GM12878 (cell line): ENCODE results near the gene MTHFS. TPM values are rescaled to one million over a fixed set of nuclear protein-coding genes. Genes with fewer than 3 reads are reported as not detected.

ENCODE experiments used
- ATAC-seq: fragments of 200-7000 bp; cut with Tn5 transposase; 3 replicates; pipeline ENCODE4 v1.9.1; 2020; ENCODE audit warnings: mild to moderate bottlenecking, moderate library complexity
- BruUV-seq: library from RNA; stranded (reverse); fragments of 400-500 nt; replicated peaks from 2 replicates; lab custom pipeline; 2021; lab: Mats Ljungman, UMichigan
- CTCF ChIA-PET: fragments of 300-600 bp; sonication (Branson Sonifier 250); formaldehyde crosslinking; extraction: SDS; loops from one replicate; lab custom pipeline; 2021; ENCODE audit warnings: inconsistent platforms; lab: Yijun Ruan, JAX
- POLR2A ChIA-PET: fragments of 350-600 bp; formaldehyde crosslinking; extraction: SDS; loops from one replicate; lab custom pipeline; 2021; ENCODE audit warnings: inconsistent platforms; lab: Charles Lee
- RAD21 ChIA-PET: fragments of 300-600 bp; sonication (Branson Sonifier 250); formaldehyde crosslinking; loops from one replicate; lab custom pipeline; 2023; ENCODE audit warnings: antibody characterized with exemption; ENCODE audit not compliant: unreplicated experiment; lab: Charles Lee
- SMC1A ChIA-PET: fragments of 300-600 bp; sonication (Branson Sonifier 250); formaldehyde crosslinking; loops from one replicate; lab custom pipeline; 2023; ENCODE audit not compliant: unreplicated experiment, uncharacterized antibody; lab: Charles Lee
- DNase-seq: peaks from one replicate; pipeline ENCODE4 v3.0.0-alpha.2; 2011; ENCODE audit warnings: low read depth, low spot score
- FAIRE-seq: peaks from 3 replicates; lab custom pipeline; 2011; peaks lifted over from hg19 to GRCh38; lab: Jason Lieb, UNC
- H2AFZ ChIP-seq: 2 replicates; pipeline ENCODE4 v1.6.0; 2011; ENCODE audit warnings: low read depth, low read length, control low read depth; ENCODE audit not compliant: control insufficient read depth
- H3K27ac ChIP-seq: 2 replicates; pipeline ENCODE4 v1.5.1; 2011; ENCODE audit warnings: control low read depth; ENCODE audit not compliant: control insufficient read depth, insufficient read depth
- H3K27me3 ChIP-seq, 2 experiments: replicated peaks in 1 of 2; 2 replicates each; pipeline versions ENCODE4 v1.6.0 to v1.6.1; 2011; ENCODE audit warnings: low read length in 1 of 2; ENCODE audit not compliant: control insufficient read depth in 2 of 2, insufficient read depth in 2 of 2
- H3K36me3 ChIP-seq, 2 experiments: 2 replicates each; pipeline ENCODE4 v1.5.1; 2011; ENCODE audit warnings: low read length in 1 of 2; ENCODE audit not compliant: control insufficient read depth in 2 of 2, insufficient read depth in 2 of 2
- H3K4me1 ChIP-seq: 2 replicates; pipeline ENCODE4 v1.6.1; 2011; ENCODE audit warnings: mild to moderate bottlenecking, low read length, moderate library complexity, mixed read lengths; ENCODE audit not compliant: control insufficient read depth, insufficient read depth
- H3K4me2 ChIP-seq: 2 replicates; pipeline ENCODE4 v1.6.0; 2011; ENCODE audit warnings: control low read depth; ENCODE audit not compliant: control insufficient read depth, insufficient read depth
- H3K4me3 ChIP-seq: fragments of 200-600 bp; sonication (generic); 2 replicates; pipeline ENCODE4 v1.5.1; 2016
- H3K79me2 ChIP-seq: 2 replicates; pipeline ENCODE4 v1.6.0; 2011; ENCODE audit warnings: low read length; ENCODE audit not compliant: control insufficient read depth, insufficient read depth
- H3K9ac ChIP-seq: 2 replicates; pipeline ENCODE4 v1.8.0; 2011; ENCODE audit warnings: low read length, control low read depth, mixed read lengths; ENCODE audit not compliant: control insufficient read depth, insufficient read depth
- H3K9me3 ChIP-seq: replicated peaks from 3 replicates; pipeline ENCODE4 v1.5.1; 2011; ENCODE audit warnings: mild to moderate bottlenecking, low read length; ENCODE audit not compliant: control insufficient read depth, insufficient read depth
- H4K20me1 ChIP-seq: 2 replicates; pipeline ENCODE4 v1.6.0; 2011; ENCODE audit not compliant: control insufficient read depth, insufficient read depth
- ATF2 ChIP-seq: IDR thresholded peaks from 2 replicates; pipeline ENCODE4 v1.6.1; 2012; ENCODE audit warnings: low read length, inconsistent platforms
- BCL11A ChIP-seq: IDR thresholded peaks from 2 replicates; pipeline ENCODE4 v1.6.1; 2011; ENCODE audit warnings: low read depth, low read length
- BRCA1 ChIP-seq: IDR thresholded peaks from 2 replicates; pipeline ENCODE4 v1.6.1; 2011; ENCODE audit warnings: low read depth, low read length, improper control_type of control experiment
- CBFB ChIP-seq: IDR thresholded peaks from 2 replicates; pipeline ENCODE4 v1.6.1; 2016; ENCODE audit warnings: antibody characterized with exemption, low read depth
- E2F4 ChIP-seq: IDR thresholded peaks from 2 replicates; pipeline ENCODE4 v1.6.1; 2012; ENCODE audit warnings: low read depth, low read length, improper control_type of control experiment
- NRF1 ChIP-seq: conservative IDR thresholded peaks from 2 replicates; pipeline ENCODE4 v1.6.1; 2011; ENCODE audit warnings: mild to moderate bottlenecking, low read depth, low read length, improper control_type of control experiment
- PAX8 ChIP-seq: fragments of 450-650 bp; IDR thresholded peaks from 2 replicates; pipeline ENCODE4 v1.6.1; 2017; ENCODE audit warnings: mild to moderate bottlenecking, moderate library complexity
- POLR2A ChIP-seq: IDR thresholded peaks from 2 replicates; pipeline ENCODE4 v1.6.1; 2011; ENCODE audit warnings: low read depth, mild to moderate bottlenecking, low read length
- POU2F2 ChIP-seq: IDR thresholded peaks from 3 replicates; pipeline ENCODE4 v1.6.1; 2011; ENCODE audit warnings: low read depth, mild to moderate bottlenecking, low read length, borderline replicate concordance
- RAD51 ChIP-seq: fragments of 450-650 bp; IDR thresholded peaks from 2 replicates; pipeline ENCODE4 v1.6.1; 2016; ENCODE audit warnings: moderate library complexity, mild to moderate bottlenecking, inconsistent platforms
- RB1 ChIP-seq: fragments of 450-650 bp; formaldehyde crosslinking; IDR thresholded peaks from 2 replicates; pipeline ENCODE4 v1.6.1; 2017; ENCODE audit warnings: mild to moderate bottlenecking, borderline replicate concordance
- SP1 ChIP-seq: IDR thresholded peaks from one replicate; pipeline ENCODE4 v1.6.1; 2011; ENCODE audit warnings: low read depth, low read length
- SREBF2 ChIP-seq: IDR thresholded peaks from 2 replicates; pipeline ENCODE4 v1.6.1; 2012; ENCODE audit warnings: mild to moderate bottlenecking, low read length
- TCF7 ChIP-seq: IDR thresholded peaks from 2 replicates; pipeline ENCODE4 v1.6.1; 2014; ENCODE audit warnings: antibody characterized with exemption, borderline replicate concordance
- USF1 ChIP-seq: IDR thresholded peaks from 2 replicates; pipeline ENCODE4 v1.6.1; 2011; ENCODE audit warnings: borderline replicate concordance, low read depth, mild to moderate bottlenecking, moderate library complexity, mixed read lengths, low read length; ENCODE audit not compliant: insufficient read depth; ENCODE audit errors: extremely low read length
- YBX1 ChIP-seq: fragments of 450-650 bp; IDR thresholded peaks from 2 replicates; pipeline ENCODE4 v1.6.1; 2016; ENCODE audit warnings: antibody characterized with exemption
- ZBED1 ChIP-seq: IDR thresholded peaks from 2 replicates; pipeline ENCODE4 v1.6.1; 2016; ENCODE audit warnings: borderline replicate concordance
- ZZZ3 ChIP-seq: IDR thresholded peaks from 2 replicates; pipeline ENCODE4 v1.6.1; 2011; ENCODE audit warnings: low read depth; ENCODE audit not compliant: control insufficient read depth, insufficient read length
- WGBS: methylation state at CpG from one replicate; pipeline ENCODE4 v1.1.6; 2016; ENCODE audit warnings: low lambda C conversion rate; ENCODE audit not compliant: insufficient replicate concordance, insufficient coverage; ENCODE audit errors: missing lambda C conversion rate; 5-methylcytosine and 5-hydroxymethylcytosine counted together
- in situ Hi-C: fragments of 300-500 bp; cut with MboI; formaldehyde crosslinking; loops from 9 replicates; pipeline ENCODE4 v1.14.3; 2018; ENCODE audit warnings: mixed read lengths
- intact Hi-C: fragments of 100-400 bp; cut with micrococcal nuclease; formaldehyde crosslinking; loops from one replicate; pipeline ENCODE4 v1.14.2; 2022; ENCODE audit not compliant: unreplicated experiment
- polyA plus RNA-seq, 11 experiments: library from polyadenylated mRNA; depleted of rRNA in 4 of 11; unstranded in 6 of 11; stranded (reverse) in 5 of 11; fragments of >200 nt; fragmentation: Nextera tagmentation in 4 of 11; fragmentation: Illumina TruSeq in 1 of 11; extraction: Ambion mirVana in 4 of 11; extraction: Trizol in 1 of 11; gene quantifications; 1 replicate in 1 of 11; 2 replicates in 10 of 11; pipeline versions ENCODE4 v1.2.1 to v1.2.3, GENCODE V29; 2011 to 2016; ENCODE audit warnings: inconsistent platforms in 2 of 11, missing spikeins in 2 of 11, low read depth in 1 of 11
- total RNA-seq, 4 experiments: library from RNA; depleted of rRNA in 3 of 4; stranded (reverse); fragments of >200 nt in 3 of 4; fragmentation: Illumina TruSeq in 1 of 4; extraction: Trizol in 1 of 4; gene quantifications; 2 replicates each; pipeline versions ENCODE4 v1.2.1 to v1.2.3, GENCODE V29; 2013 to 2021
- TF ChIP-seq, protein P1 (sequence below): IDR thresholded peaks from 2 replicates; pipeline ENCODE4 v1.6.1; 2012; ENCODE audit warnings: low read depth, low read length, improper control_type of control experiment

MTHFS gene
- total and polyA plus RNA-seq, 10 of the 15 experiments (the other 5 are each of a cell fraction or from before 2014, with no cell fraction given) = 14.0 to 81.9 (median 31.8) TPM

DNA sequence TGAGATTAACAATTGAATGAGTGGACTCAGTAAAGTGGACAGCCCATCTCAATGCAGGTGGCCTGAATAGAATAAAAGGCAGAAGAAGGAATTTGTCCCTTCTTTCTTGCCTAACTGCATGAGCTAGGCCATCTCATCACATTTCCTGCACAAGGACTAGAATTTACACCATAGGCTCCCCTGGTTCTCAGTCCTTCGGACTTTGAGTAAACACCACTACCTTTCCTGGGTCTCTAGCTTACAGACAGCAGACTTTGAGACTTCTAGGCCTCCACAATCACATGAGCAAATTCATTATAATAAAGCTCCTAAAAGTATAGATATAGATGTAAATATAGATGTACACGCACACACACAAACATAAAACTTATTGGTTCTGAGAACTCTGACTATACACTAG lies 28.3 kb downstream of the MTHFS start (continued):
- TF ChIP-seq YBX1 = no peak
- TF ChIP-seq, all 136 proteins: peak for 0

- no peak overlapping the region for H3K4me2 ChIP-seq
- BruUV-seq = no TSS peak
- POLR2A ChIA-PET = interaction anchor here (0.5 to 0.6 kb wide), 2 partner anchors 78 to 146 kb away, joined by 3 read pairs; no protein-coding TSS in a partner anchor
- H3K27me3 ChIP-seq = no peaks in the 10 kb centered on the region
- H3K9me3 ChIP-seq = no peaks in the 10 kb centered on the region
- in situ Hi-C loops = no loop called here
- SMC1A ChIA-PET = interaction anchor here (1.6 kb wide), 1 partner anchor 27 kb away, joined by 4 read pairs; no protein-coding TSS in a partner anchor
- no peak for TF ChIP-seq POU2F2
- no peak for TF ChIP-seq ZBED1
- no peak for TF ChIP-seq TCF7
- no peak for TF ChIP-seq CBFB
- TF ChIP-seq ATF2 = no peak
- TF ChIP-seq, protein P1, sequence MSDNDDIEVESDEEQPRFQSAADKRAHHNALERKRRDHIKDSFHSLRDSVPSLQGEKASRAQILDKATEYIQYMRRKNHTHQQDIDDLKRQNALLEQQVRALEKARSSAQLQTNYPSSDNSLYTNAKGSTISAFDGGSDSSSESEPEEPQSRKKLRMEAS = no peak
- TF ChIP-seq NRF1 = no peak
- no peak for TF ChIP-seq POLR2A
- TF ChIP-seq PAX8 = no peak
- no peak for TF ChIP-seq RB1
- TF ChIP-seq RAD51 = no peak
- no peak for TF ChIP-seq ZZZ3
- no peak for TF ChIP-seq BRCA1
- TF ChIP-seq SREBF2 = no peak
- no peak for TF ChIP-seq USF1
- no peak for TF ChIP-seq BCL11A
- no peak for TF ChIP-seq E2F4
- no peak for TF ChIP-seq SP1
- RAD21 ChIA-PET = no interaction called here
- no peak overlapping the region for H3K27ac ChIP-seq
- no peak overlapping the region for H3K9ac ChIP-seq
- 96% methylated on average over 6 of the region's 6 CpGs for WGBS
- H3K4me1 ChIP-seq = peaks cover 3% of the 10 kb centered on the region; the same call in 1 of the 2 replicates
- no peaks in the 10 kb centered on the region for H3K79me2 ChIP-seq
- CTCF ChIA-PET = interaction anchor here (0.5 to 9.3 kb wide), 2 partner anchors 10 to 40 kb away, joined by 3 to 102 read pairs; no protein-coding TSS in a partner anchor
- no peak for FAIRE-seq
- intact Hi-C loops = no loop called here
- H3K36me3 ChIP-seq = peaks cover 0 to 1% of the 10 kb centered on the region in 2 experiments; a peak in 1 of 4 replicates
- ATAC-seq = no peak
- no peak overlapping the region for H3K4me3 ChIP-seq
- DNase-seq = no peak
- H4K20me1 ChIP-seq = no peaks in the 10 kb centered on the region
- no peak overlapping the region for H2AFZ ChIP-seq
Measured at GRCh38 chr15:79863886-79864285, 32.9 kb downstream of the MTHFS start.
